ENCODE measurements around the gene LRTM2. TPM values are rescaled to one million over a fixed set of nuclear protein-coding genes. Genes with fewer than 3 reads are reported as not detected.

The LRTM2 gene
- total RNA-seq, 2 donors from 2014 or later: not detected

DNA sequence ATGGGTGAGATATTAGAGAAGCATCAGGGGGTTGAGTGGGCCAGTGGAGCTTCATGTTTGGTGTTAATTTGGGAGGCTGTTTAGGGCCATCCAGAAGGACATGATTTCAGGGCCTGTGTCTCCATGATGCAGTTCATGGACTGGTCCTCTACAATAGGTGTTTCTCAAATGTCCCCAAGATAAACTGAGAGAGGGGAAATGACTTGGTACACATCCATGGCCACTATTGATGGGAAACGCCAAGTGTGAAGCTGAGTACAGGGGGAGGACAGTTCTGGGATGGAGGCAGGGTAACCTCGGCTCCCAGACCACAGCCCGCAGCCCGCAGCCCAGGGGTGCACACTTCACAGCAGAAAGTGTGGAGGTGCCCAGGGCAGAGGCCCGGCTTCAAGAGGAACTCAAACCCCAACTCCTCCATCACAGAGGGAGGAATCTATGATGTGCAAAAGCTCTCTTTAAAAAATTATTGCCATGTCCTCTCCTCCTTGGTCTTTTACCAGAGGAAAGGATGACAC is 64.8 kb downstream of the LRTM2 start:
- TF ChIP-seq, protein P1, sequence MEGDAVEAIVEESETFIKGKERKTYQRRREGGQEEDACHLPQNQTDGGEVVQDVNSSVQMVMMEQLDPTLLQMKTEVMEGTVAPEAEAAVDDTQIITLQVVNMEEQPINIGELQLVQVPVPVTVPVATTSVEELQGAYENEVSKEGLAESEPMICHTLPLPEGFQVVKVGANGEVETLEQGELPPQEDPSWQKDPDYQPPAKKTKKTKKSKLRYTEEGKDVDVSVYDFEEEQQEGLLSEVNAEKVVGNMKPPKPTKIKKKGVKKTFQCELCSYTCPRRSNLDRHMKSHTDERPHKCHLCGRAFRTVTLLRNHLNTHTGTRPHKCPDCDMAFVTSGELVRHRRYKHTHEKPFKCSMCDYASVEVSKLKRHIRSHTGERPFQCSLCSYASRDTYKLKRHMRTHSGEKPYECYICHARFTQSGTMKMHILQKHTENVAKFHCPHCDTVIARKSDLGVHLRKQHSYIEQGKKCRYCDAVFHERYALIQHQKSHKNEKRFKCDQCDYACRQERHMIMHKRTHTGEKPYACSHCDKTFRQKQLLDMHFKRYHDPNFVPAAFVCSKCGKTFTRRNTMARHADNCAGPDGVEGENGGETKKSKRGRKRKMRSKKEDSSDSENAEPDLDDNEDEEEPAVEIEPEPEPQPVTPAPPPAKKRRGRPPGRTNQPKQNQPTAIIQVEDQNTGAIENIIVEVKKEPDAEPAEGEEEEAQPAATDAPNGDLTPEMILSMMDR (IDR thresholded peaks at IDR 0.05): no peak
- no peaks in the 10 kb centered on the region for H3K27me3 ChIP-seq (replicated peaks; ENCODE audit: insufficient read depth)
- no peaks in the 10 kb centered on the region for H3K9me3 ChIP-seq
- H3K4me1 ChIP-seq (ENCODE audit: control insufficient read depth in 1 of 2, low read depth in 2 of 2): no peaks in the 10 kb centered on the region
- H3K36me3 ChIP-seq: no peaks in the 10 kb centered on the region
- H3K4me3 ChIP-seq: no peak overlapping the region
- no peak overlapping the region for H3K27ac ChIP-seq
- DNase-seq (ENCODE audit: low spot score): no peak
- ATAC-seq (ENCODE audit: insufficient number of reproducible peaks, low FRiP score, low read depth): no peak

DNA sequence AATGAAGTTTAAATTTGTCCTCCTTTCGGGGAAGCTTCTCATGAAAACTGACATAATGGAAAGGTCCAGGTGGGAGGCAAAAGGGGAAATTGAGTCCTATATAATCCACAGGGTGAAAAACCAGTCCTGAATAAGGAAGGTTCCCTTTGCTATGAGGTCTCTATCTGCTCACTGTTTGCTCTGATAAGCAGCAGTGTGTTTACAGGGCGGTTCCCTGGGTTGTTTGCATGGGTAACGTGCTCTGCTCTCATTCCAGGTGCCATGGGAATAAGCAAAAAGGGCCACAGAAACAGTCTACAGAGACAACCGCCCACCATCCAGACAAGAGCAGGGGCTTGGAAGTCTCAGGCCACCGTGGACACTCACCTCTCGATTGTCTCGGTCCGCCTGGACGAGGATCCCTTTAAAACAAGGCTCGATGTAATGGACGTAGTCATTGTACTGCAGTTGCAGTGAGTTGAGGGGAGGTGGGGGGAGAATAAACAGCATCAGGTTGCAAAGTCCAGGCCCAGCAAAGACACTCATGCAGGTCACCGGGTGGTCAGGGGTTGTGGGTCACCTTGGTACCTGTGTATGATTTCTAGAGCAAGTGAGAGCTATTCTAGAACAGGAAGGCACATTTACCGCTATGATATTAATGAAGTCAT is 65.4 kb downstream of the LRTM2 start:
- ATAC-seq (ENCODE audit: insufficient number of reproducible peaks, low FRiP score, low read depth): no peak
- Histone ChIP-seq H3K4me3 (no peak overlapping the region), H3K9me3 (no peaks in the 10 kb centered on the region), H3K36me3 (no peaks in the 10 kb centered on the region), H3K4me1 (ENCODE audit: control insufficient read depth in 1 of 2, low read depth in 2 of 2) (no peaks in the 10 kb centered on the region), H3K27me3 (replicated peaks; ENCODE audit: insufficient read depth) (no peaks in the 10 kb centered on the region), H3K27ac (no peak overlapping the region)
- no peak for DNase-seq (ENCODE audit: low spot score)
- TF ChIP-seq, protein P1 (IDR thresholded peaks at IDR 0.05): no peak

Other genes with a start within 250 kb of the LRTM2 start
- 10 to 100 TPM; 15.0 to 17.0 TPM for gene FBXL14, start 226.0 kb upstream of the LRTM2 start, total RNA-seq
- gene WNT5B, start 191.3 kb upstream of the LRTM2 start, total RNA-seq: 1 to 10 TPM; 2.3 to 3.1 TPM
- gene ADIPOR2, start 129.5 kb upstream of the LRTM2 start, total RNA-seq: 10 to 100 TPM; 24.2 to 43.0 TPM
- gene CACNA2D4, start 98.1 kb downstream of the LRTM2 start, total RNA-seq: 10 to 100 TPM in 1 of 2 donors, 1 to 10 TPM in 1; 8.7 to 12.3 TPM
- gene DCP1B, start 183.9 kb downstream of the LRTM2 start, total RNA-seq: 10 to 100 TPM; 16.6 to 19.5 TPM
- 100 to 1,000 TPM in 1 of 2 donors, 10 to 100 TPM in 1; 70.0 to 127 TPM for gene CACNA1C, start 232.4 kb downstream of the LRTM2 start, total RNA-seq

Data from thoracic aorta (tissue), 2 donors.